GM18507 (cell line): ENCODE data around the gene BAG2.

Experiments used
- DNase-seq: peaks from one replicate; pipeline ENCODE4 v3.0.0; 2011; ENCODE audit warnings: low read depth; ENCODE audit not compliant: insufficient read length; ENCODE audit errors: extremely low spot score
- FAIRE-seq: peaks from 2 replicates; lab custom pipeline; 2011; peaks lifted over from hg19 to GRCh38; lab: Jason Lieb, UNC

The BAG2 gene

DNA sequence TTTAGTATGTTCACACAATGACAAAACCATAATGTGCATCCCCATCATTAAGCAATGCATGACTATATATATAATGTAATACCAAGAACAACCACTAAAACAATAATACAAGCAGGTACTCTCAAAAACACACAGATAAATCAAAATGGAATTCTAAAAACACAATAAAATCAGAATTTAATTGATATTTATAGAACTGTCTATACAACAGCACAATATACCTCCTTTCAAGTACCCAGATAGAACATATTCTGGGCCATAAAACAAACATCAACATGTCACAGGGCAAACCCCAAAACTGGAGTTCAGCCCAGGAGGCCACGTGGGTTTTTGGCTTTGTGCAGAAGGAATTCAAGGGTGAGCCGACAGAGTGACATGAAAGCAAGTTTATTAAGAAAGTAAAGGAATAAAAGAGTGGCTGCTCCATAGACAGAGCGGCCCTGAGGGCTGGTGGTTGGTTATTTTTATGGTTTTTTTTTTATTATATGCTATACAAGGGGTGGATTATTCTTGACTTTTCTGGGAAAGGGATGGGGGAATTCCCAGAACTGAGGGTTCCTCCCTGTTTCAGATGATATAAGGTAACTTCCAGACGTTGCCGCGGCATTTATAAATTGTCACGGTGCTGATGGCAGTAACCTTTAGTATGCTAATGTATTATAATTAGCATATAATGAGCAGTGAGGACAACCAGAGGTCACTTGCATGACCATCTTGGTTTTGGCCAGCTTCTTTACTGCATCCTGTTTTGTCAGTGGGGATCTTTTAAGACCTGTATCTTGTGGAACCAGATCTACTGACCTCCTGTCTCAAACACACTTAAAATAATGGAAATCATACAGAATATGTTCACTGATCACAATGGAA, 44.3 kb downstream of the BAG2 start:
- no peak for FAIRE-seq
- no peak for DNase-seq

DNA sequence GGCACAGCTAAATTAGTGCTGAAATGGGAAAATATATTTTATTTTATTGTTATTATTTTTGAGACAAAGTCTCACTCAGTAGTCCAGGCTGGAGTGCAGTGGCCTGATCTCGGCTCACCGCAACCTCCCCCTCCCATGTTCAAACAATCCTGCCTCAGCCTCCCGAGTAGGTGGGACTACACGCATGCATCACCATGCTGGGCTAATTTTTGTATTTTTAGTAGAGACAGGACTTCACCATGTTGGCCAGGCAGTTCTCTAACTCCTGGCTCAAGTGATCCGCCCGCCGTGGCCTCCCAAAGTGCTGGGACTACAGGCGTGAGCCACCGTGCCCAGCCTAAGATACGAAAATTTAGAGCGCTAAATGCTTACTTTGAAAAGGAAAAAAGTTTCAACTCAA, 45.1 kb downstream of the BAG2 start:
- DNase-seq (no peak), FAIRE-seq (no peak)

DNA sequence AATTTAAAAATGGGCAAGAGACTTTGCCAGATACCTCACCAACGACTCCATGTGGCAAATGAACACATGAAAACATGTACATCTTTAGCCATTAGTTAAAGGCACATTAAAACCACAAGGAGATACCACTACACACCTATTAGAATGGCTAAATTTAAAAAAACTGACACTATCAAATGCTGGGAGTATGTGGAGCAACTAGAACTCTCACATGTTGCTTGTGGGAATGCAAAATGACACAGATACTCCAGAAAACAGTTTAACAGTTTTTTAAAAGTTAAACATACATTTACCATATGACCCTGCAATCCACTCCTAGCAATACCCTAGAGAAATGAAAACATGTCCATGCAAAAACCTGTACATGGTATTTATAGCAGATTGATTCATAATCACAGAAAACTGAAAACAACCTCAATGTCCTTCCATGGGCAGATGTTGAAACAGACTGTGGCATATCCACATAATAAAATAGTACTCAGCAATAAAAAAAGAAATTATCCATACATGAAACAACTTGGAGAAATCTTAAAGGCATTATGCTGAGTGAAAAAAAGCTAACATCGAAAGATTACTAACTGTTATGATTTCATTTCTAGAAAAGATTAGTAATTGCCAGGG, 48.1 kb downstream of the BAG2 start:
- FAIRE-seq (peak; percentile 38), DNase-seq (no peak)

DNA sequence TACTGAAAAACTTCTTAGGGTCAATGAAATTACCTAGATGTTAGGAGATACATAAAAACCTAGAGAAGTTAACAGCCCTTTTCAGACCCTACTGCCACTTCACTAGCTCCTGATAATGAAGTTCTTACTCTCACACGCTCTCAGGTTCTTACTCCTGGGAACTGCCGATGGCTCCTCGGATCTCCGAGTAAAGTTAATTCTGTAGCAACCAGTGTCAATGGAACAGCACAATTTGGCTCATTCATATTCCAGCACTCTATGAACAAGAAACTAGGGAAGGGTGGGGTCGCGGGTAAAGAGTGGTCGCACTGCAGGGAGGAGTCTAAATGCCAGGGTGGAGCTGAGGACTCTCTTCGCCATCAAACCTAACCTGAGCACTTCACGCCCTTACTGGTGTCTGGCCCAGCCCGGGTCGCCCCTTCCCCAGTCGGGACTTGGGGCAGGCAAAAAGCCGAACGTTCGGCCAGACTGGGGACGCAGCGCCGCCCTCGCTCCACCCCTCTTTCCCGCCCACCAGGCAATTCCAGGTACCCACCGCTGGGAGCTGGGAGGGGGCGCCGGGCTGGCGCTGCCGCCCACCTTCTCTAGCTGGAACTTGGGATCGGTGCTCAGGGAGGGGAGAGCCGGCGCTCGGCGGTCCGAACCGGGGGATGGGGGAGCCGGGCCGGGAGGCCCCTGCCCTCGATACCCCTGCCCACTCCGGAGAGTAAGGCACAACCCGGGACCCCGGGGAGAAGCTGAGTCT, 49.2 kb downstream of the BAG2 start:
- peak; percentile 54 for FAIRE-seq
- peak; percentile 14 for DNase-seq

DNA sequence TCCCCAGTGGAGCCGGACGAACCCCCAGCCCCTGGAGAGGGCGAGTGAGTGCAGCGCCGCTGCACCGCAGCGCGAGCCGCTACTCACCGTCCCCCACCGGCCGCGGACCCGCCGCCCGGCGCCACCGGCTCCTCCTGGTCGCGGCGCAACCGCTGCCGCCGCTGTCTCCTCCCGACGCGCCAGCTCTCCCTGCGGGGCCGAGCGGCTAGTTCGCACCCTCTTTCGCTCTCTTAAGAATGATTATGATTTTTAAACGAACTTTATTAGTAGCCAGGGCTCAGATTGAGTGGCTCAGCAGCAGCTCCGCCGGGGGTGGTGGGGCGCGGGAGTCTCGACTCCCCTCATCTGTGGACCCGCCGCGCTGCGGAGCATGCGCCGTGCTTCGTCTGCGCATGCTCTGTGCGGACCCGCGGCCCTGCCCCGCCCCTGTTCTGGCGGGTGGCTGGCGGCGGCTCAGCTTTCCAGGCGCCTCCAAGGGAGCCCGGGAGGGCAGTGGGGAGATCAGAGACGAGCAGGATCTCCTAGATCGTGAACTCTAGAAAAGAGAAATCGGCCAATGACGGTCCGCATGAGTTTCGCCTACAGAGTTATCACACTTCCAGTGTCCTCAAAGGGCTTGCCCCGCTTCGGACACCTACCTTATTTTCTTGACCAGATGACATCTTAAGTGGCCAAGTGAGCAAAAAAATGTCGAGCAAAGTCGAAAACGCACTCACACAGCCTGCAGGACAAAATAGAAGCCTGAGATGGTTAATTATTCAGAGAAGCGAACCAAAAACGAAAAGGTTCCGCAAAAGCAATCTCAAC, 50.0 kb downstream of the BAG2 start, which contains the start of gene RAB23:
TSS of gene RAB23 (minus strand) at position 372 of the 807 bp plus-strand sequence. CDS start 11,927 bp downstream, outside the sequence.
- DNase-seq (peak; percentile 87), FAIRE-seq (peak; percentile 80)

DNA sequence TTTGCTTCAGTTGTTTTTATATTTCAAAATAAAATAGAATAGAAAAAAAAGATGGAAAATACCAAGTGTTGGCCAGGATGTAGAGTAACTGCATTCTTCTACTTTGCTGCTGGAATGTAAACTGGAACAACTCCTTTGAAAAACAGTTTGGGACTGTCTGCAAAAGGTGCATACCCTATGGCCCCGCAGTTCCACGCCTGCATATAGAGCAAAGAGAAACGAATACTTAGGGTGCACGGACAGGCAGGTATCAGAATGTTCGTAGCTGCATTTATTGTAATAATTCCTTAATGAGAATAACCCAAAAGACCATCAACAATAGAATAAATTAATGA, 50.6 kb downstream of the BAG2 start:
- DNase-seq (no peak), FAIRE-seq (no peak)

DNA sequence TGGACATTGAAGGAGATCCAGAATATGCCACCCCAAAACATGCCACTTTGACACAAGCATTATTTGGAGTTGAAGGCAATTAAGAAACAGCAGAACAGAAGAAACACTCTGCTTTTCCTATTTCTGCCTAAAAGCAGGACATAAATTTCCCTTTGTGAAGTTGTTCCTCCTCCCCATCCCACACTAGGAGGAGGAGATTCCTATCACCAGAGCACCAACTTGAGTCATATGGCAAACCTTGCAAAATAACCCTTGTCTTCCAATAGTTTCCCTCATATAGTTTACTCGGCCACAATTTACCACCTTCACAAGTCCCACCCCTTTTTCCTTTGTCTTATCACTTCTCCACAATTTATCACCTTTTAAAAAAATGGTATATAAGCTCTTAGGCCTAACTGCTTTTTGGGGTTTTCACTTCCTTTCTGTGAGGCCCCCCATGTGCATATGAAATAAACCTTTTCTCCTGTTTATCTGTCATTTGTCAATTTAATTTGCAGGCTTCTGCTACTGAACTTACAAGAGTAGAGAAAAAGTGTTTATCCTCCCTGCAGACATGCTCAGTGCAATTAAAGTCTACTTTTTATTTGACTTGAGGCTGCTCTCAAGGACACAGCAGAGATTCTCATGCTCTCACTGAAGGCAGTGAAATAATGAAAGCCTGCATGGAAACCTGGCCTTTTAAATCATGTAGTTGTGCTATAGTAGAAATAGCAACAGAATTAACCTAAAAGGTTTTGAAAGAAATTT, 52.8 kb downstream of the BAG2 start:
- FAIRE-seq (no peak), DNase-seq (no peak)

DNA sequence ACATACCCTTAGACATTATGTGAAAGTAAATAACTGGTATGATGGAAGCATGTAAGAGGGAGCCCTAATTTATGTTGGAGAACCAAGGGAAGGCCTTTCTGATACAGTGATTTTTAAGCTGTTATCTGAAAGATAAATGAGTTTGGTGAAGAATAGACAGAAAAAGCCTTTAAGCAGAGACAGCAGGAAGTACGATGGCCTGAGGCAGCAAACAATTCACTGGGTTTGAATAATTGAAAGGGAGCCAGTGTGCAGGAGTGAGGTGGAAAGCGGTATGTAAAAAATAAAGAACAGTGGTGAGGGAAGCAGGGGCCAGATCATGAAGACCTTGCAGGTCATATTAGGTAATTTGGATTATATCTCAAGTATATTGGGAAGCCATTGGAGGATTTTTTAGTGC, 54.1 kb downstream of the BAG2 start:
- DNase-seq: no peak
- FAIRE-seq: no peak
